Sigmoid colon (tissue), 4 donors: ENCODE data around the gene XPR1.

Experiments
- EP300 ChIP-seq, 4 donors: sonication (generic); formaldehyde crosslinking; IDR thresholded peaks; one replicate each; pipeline ENCODE4 v1.6.1; 2017; ENCODE audit warnings: antibody characterized with exemption in 4 of 4
- POLR2A ChIP-seq, 2 donors: fragments of 450-650 bp; IDR thresholded peaks; one replicate each; pipeline ENCODE4 v1.6.1; 2016; ENCODE audit warnings: antibody characterized with exemption in 2 of 2, mild to moderate bottlenecking in 2 of 2, moderate library complexity in 2 of 2
- POLR2AphosphoS5 ChIP-seq, 4 donors: sonication (generic); formaldehyde crosslinking; IDR thresholded peaks; one replicate each; pipeline ENCODE4 v1.6.1; 2017; ENCODE audit warnings: antibody characterized with exemption in 4 of 4
- TF ChIP-seq, protein P1 (sequence below), 4 experiments: fragments of 450-650 bp in 3 of 4; fragments of 200-600 bp in 1 of 4; IDR thresholded peaks; one replicate each; pipeline ENCODE4 v1.5.1; 2016 to 2019; ENCODE audit warnings: antibody characterized with exemption in 4 of 4, mild to moderate bottlenecking in 3 of 4, moderate library complexity in 2 of 4

DNA sequence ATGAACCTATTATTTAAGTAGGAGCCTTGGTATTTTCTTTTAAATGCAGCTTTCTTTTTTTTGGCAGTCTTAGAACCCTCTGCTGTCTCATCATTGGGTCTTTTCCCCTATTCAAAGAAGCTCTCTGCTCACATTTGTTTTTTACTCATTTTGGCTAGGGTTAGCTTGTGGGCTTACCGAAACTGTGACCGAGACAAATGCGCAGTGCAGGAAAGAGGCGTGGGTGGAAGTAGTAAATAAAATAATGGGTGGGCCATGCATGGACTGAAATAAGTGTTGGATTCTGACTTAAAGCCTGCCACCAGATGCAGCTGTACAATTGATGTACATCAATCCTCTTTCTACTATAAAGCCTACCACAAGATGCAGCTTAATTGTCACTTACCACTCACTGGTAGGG, 14.7 kb downstream of the XPR1 start:
- TF ChIP-seq EP300 (IDR thresholded peaks at IDR 0.05) = no peak
- TF ChIP-seq POLR2A (IDR thresholded peaks at IDR 0.05) = no peak
- TF ChIP-seq, protein P1, sequence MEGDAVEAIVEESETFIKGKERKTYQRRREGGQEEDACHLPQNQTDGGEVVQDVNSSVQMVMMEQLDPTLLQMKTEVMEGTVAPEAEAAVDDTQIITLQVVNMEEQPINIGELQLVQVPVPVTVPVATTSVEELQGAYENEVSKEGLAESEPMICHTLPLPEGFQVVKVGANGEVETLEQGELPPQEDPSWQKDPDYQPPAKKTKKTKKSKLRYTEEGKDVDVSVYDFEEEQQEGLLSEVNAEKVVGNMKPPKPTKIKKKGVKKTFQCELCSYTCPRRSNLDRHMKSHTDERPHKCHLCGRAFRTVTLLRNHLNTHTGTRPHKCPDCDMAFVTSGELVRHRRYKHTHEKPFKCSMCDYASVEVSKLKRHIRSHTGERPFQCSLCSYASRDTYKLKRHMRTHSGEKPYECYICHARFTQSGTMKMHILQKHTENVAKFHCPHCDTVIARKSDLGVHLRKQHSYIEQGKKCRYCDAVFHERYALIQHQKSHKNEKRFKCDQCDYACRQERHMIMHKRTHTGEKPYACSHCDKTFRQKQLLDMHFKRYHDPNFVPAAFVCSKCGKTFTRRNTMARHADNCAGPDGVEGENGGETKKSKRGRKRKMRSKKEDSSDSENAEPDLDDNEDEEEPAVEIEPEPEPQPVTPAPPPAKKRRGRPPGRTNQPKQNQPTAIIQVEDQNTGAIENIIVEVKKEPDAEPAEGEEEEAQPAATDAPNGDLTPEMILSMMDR (IDR thresholded peaks at IDR 0.05) = no peak
- no peak for TF ChIP-seq POLR2AphosphoS5 (IDR thresholded peaks at IDR 0.05)
